IMR-90 (cell line): ENCODE measurements around the gene CCDC69. TPM values are rescaled to one million over a fixed set of nuclear protein-coding genes. Genes with fewer than 3 reads are reported as not detected.

ENCODE experiments used
- ATAC-seq: fragments of 200-7000 bp; cut with Tn5 transposase; 2 replicates; pipeline ENCODE4 v1.9.1; 2020; ENCODE audit warnings: low read depth, mild to moderate bottlenecking, moderate library complexity
- BruUV-seq: library from RNA; stranded (reverse); fragments of 400-500 nt; replicated peaks from 2 replicates; lab custom pipeline; 2021; lab: Mats Ljungman, UMichigan
- CTCF ChIA-PET: fragments of 300-600 bp; formaldehyde crosslinking; extraction: SDS; loops from one replicate; lab custom pipeline; 2021; ENCODE audit warnings: antibody characterized with exemption; lab: Yijun Ruan, JAX
- POLR2A ChIA-PET: fragments of 300-600 bp; sonication (Branson Sonifier 250); formaldehyde crosslinking; loops from one replicate; lab custom pipeline; 2022; ENCODE audit warnings: antibody characterized with exemption; ENCODE audit not compliant: unreplicated experiment; lab: Charles Lee
- DNase-seq: peaks from one replicate; pipeline ENCODE4 v3.0.0; 2013
- H2AFZ ChIP-seq: replicated peaks from 2 replicates; pipeline ENCODE3; 2013; ENCODE audit warnings: low read length, mild to moderate bottlenecking; ENCODE audit not compliant: poor library complexity
- H2AK5ac ChIP-seq: 2 replicates; pipeline ENCODE4 v1.6.1; 2013; ENCODE audit warnings: low read depth, low read length, inconsistent platforms
- H2AK9ac ChIP-seq: replicated peaks from 2 replicates; pipeline ENCODE3; 2013; ENCODE audit warnings: mild to moderate bottlenecking, low read depth, low read length, moderate library complexity; ENCODE audit not compliant: poor library complexity
- H2BK120ac ChIP-seq: 2 replicates; pipeline ENCODE4 v1.6.1; 2013; ENCODE audit warnings: low read depth, low read length, inconsistent platforms
- H2BK15ac ChIP-seq: 3 replicates; pipeline ENCODE4 v1.6.1; 2013; ENCODE audit warnings: low read depth, low read length, inconsistent platforms
- H2BK20ac ChIP-seq: 2 replicates; pipeline ENCODE4 v1.6.1; 2013; ENCODE audit warnings: low read depth, mild to moderate bottlenecking, inconsistent platforms, low read length, moderate library complexity
- H2BK5ac ChIP-seq: 2 replicates; pipeline ENCODE4 v1.6.1; 2013; ENCODE audit warnings: mild to moderate bottlenecking, low read depth, low read length, inconsistent platforms; ENCODE audit not compliant: poor library complexity, severe bottlenecking
- H3K14ac ChIP-seq: replicated peaks from 2 replicates; pipeline ENCODE4 v1.6.1; 2013; ENCODE audit warnings: low read depth, low read length, inconsistent platforms
- H3K18ac ChIP-seq: 2 replicates; pipeline ENCODE4 v1.6.1; 2013; ENCODE audit warnings: low read depth, low read length, control low read depth
- H3K23ac ChIP-seq: 2 replicates; pipeline ENCODE4 v1.6.1; 2013; ENCODE audit warnings: low read depth, low read length, inconsistent platforms
- H3K27ac ChIP-seq: 2 replicates; pipeline ENCODE4 v1.5.1; 2013; ENCODE audit warnings: mild to moderate bottlenecking, control low read depth, low read length; ENCODE audit not compliant: insufficient read depth
- H3K27me3 ChIP-seq: 2 replicates; pipeline ENCODE4 v1.6.1; 2013; ENCODE audit warnings: low read length; ENCODE audit not compliant: control insufficient read depth, insufficient read depth
- H3K36me3 ChIP-seq: 2 replicates; pipeline ENCODE4 v1.6.1; 2013; ENCODE audit warnings: low read length, mixed read lengths; ENCODE audit not compliant: control insufficient read depth, insufficient read depth
- H3K4ac ChIP-seq: 2 replicates; pipeline ENCODE4 v1.6.1; 2013; ENCODE audit warnings: low read depth, low read length, inconsistent platforms
- H3K4me1 ChIP-seq: 2 replicates; pipeline ENCODE4 v1.6.1; 2013; ENCODE audit warnings: low read length, mixed read lengths; ENCODE audit not compliant: control insufficient read depth, insufficient read depth
- H3K4me2 ChIP-seq: 2 replicates; pipeline ENCODE4 v1.6.1; 2013; ENCODE audit warnings: low read depth, mild to moderate bottlenecking, control low read depth, low read length, moderate library complexity
- H3K4me3 ChIP-seq: 2 replicates; pipeline ENCODE4 v1.5.1; 2013; ENCODE audit warnings: low read depth, mild to moderate bottlenecking, control low read depth, low read length, moderate library complexity; ENCODE audit not compliant: insufficient read depth
- H3K56ac ChIP-seq: 2 replicates; pipeline ENCODE4 v1.6.1; 2013; ENCODE audit warnings: low read length, inconsistent platforms; ENCODE audit not compliant: insufficient read depth; ENCODE audit errors: extremely low read depth
- H3K79me1 ChIP-seq, 2 experiments: 2 replicates each; pipeline ENCODE4 v1.6.1; 2013; ENCODE audit warnings: low read length in 2 of 2, inconsistent platforms in 1 of 2, low read depth in 1 of 2
- H3K9ac ChIP-seq: 2 replicates; pipeline ENCODE4 v1.6.1; 2013; ENCODE audit warnings: low read depth, low read length, control low read depth
- H3K9me1 ChIP-seq: 2 replicates; pipeline ENCODE4 v1.6.1; 2013; ENCODE audit warnings: low read length, inconsistent platforms; ENCODE audit not compliant: insufficient read depth
- H3K9me3 ChIP-seq: 2 replicates; pipeline ENCODE4 v1.6.1; 2013; ENCODE audit warnings: low read length; ENCODE audit not compliant: control insufficient read depth, insufficient read depth
- H4K20me1 ChIP-seq: 2 replicates; pipeline ENCODE4 v1.6.1; 2013; ENCODE audit warnings: low read length, inconsistent platforms; ENCODE audit not compliant: insufficient read depth
- H4K5ac ChIP-seq: 2 replicates; pipeline ENCODE4 v1.6.1; 2013; ENCODE audit warnings: mild to moderate bottlenecking, low read depth, low read length, control low read depth
- H4K8ac ChIP-seq, 2 experiments: 2 replicates each; pipeline ENCODE4 v1.6.1; 2013; ENCODE audit warnings: low read depth in 2 of 2, low read length in 2 of 2, control low read depth in 1 of 2, inconsistent platforms in 1 of 2
- H4K91ac ChIP-seq: 2 replicates; pipeline ENCODE4 v1.6.1; 2013; ENCODE audit warnings: low read depth, low read length, inconsistent platforms; ENCODE audit not compliant: insufficient read depth
- BHLHE40 ChIP-seq: fragments of 150-350 bp; IDR thresholded peaks from 2 replicates; pipeline ENCODE4 v1.6.1; 2016; ENCODE audit warnings: mild to moderate bottlenecking, low read depth, low read length
- CEBPB ChIP-seq: IDR thresholded peaks from 2 replicates; pipeline ENCODE4 v1.6.1; 2012; ENCODE audit warnings: low read depth, low read length, improper control_type of control experiment
- CHD1 ChIP-seq: IDR thresholded peaks from 2 replicates; pipeline ENCODE4 v1.6.1; 2012; ENCODE audit warnings: low read depth, low read length, improper control_type of control experiment
- CTCF ChIP-seq: conservative IDR thresholded peaks from 2 replicates; pipeline ENCODE4 v1.5.1; 2012; ENCODE audit warnings: mild to moderate bottlenecking, low read depth, low read length, improper control_type of control experiment
- FOS ChIP-seq: fragments of 150-350 bp; IDR thresholded peaks from 2 replicates; pipeline ENCODE4 v1.6.1; 2016; ENCODE audit warnings: low read depth, low read length
- MAFK ChIP-seq: IDR thresholded peaks from 2 replicates; pipeline ENCODE4 v1.6.1; 2012; ENCODE audit warnings: low read depth, low read length, improper control_type of control experiment
- MAZ ChIP-seq: IDR thresholded peaks from 2 replicates; pipeline ENCODE4 v1.6.1; 2012; ENCODE audit warnings: low read depth, mild to moderate bottlenecking, low read length, improper control_type of control experiment, moderate library complexity, borderline replicate concordance
- MXI1 ChIP-seq: IDR thresholded peaks from 2 replicates; pipeline ENCODE4 v1.6.1; 2012; ENCODE audit warnings: low read depth, mild to moderate bottlenecking, low read length, moderate library complexity, borderline replicate concordance
- NFE2L2 ChIP-seq: fragments of 150-350 bp; IDR thresholded peaks from 2 replicates; pipeline ENCODE4 v1.6.1; 2016; ENCODE audit warnings: low read depth, mild to moderate bottlenecking, low read length
- POLR2A ChIP-seq: IDR thresholded peaks from 2 replicates; pipeline ENCODE4 v1.6.1; 2012; ENCODE audit warnings: mild to moderate bottlenecking, low read depth, low read length
- RAD21 ChIP-seq: IDR thresholded peaks from 2 replicates; pipeline ENCODE4 v1.6.1; 2012; ENCODE audit warnings: low read length, improper control_type of control experiment
- RCOR1 ChIP-seq: IDR thresholded peaks from 2 replicates; pipeline ENCODE4 v1.6.1; 2012; ENCODE audit warnings: mild to moderate bottlenecking, low read length, improper control_type of control experiment; ENCODE audit not compliant: insufficient replicate concordance
- RFX5 ChIP-seq: IDR thresholded peaks from 2 replicates; pipeline ENCODE4 v1.8.0; 2012; ENCODE audit warnings: low read depth, mild to moderate bottlenecking, low read length, moderate library complexity
- SMC3 ChIP-seq: fragments of 150-350 bp; IDR thresholded peaks from 2 replicates; pipeline ENCODE4 v1.6.1; 2016; ENCODE audit warnings: low read depth, mild to moderate bottlenecking, antibody characterized with exemption, low read length, moderate library complexity
- USF2 ChIP-seq: fragments of 150-350 bp; IDR thresholded peaks from 2 replicates; pipeline ENCODE4 v1.6.1; 2017; ENCODE audit warnings: mild to moderate bottlenecking, antibody characterized with exemption, low read length, low read depth
- WGBS, 2 experiments: methylation state at CpG; one replicate each; pipeline versions ENCODE4 v1.1.5 to v1.1.7; 2013; ENCODE audit warnings: missing lambda C conversion rate in 2 of 2; ENCODE audit not compliant: insufficient read length in 1 of 2; ENCODE audit errors: extremely low coverage in 2 of 2; 5-methylcytosine and 5-hydroxymethylcytosine counted together
- dilution Hi-C: fragments of 300-500 bp; cut with HindIII; formaldehyde crosslinking; loops from one replicate; pipeline ENCODE4 v1.14.3; 2018; ENCODE audit warnings: low sequenced_read_pairs; ENCODE audit not compliant: unreplicated experiment
- in situ Hi-C: fragments of 300-500 bp; cut with MboI; formaldehyde crosslinking; loops from 3 replicates; pipeline ENCODE4 v1.14.3; 2019; ENCODE audit warnings: low sequenced_read_pairs, inconsistent platforms, mixed read lengths
- intact Hi-C: fragments of 100-400 bp; cut with micrococcal nuclease; formaldehyde crosslinking; loops from 2 replicates; pipeline ENCODE4 v1.10.0; 2022
- polyA plus RNA-seq, 3 experiments: library from polyadenylated mRNA; depleted of rRNA; stranded (reverse); fragments of >200 nt; gene quantifications; 2 replicates each; pipeline ENCODE4 v1.2.3, GENCODE V29; 2012; ENCODE audit warnings: low replicate concordance in 1 of 3
- total RNA-seq: library from RNA; depleted of rRNA; stranded (reverse); fragments of >200 nt; gene quantifications from 2 replicates; pipeline ENCODE4 v1.2.3, GENCODE V29; 2012
- TF ChIP-seq, protein P1 (sequence below): fragments of 150-350 bp; IDR thresholded peaks from 2 replicates; pipeline ENCODE4 v1.6.1; 2016; ENCODE audit warnings: low read depth, mild to moderate bottlenecking, low read length, moderate library complexity, borderline replicate concordance

CCDC69 gene
- total and polyA plus RNA-seq, 2 of the 4 experiments (the other 2 are of a cell fraction), result 0.36 to 0.48 TPM

GRCh38 chr5:151182976-151183375 lies 40.9 kb downstream of the CCDC69 start:
- Histone ChIP-seq H3K23ac (no peak overlapping the region), H3K79me1 (no peaks in the 10 kb centered on the region), H2BK120ac (no peak overlapping the region), H3K4ac (no peak overlapping the region), H3K14ac (no peak overlapping the region), H3K9me1 (no peaks in the 10 kb centered on the region), H3K36me3 (no peaks in the 10 kb centered on the region), H2AFZ (no peak overlapping the region), H4K20me1 (no peaks in the 10 kb centered on the region), H3K9ac (no peak overlapping the region), H3K56ac (no peak overlapping the region), H3K4me3 (no peak overlapping the region), H3K4me2 (no peak overlapping the region), H2AK9ac (no peak overlapping the region), H4K91ac (no peak overlapping the region), H2AK5ac (no peak overlapping the region), H4K8ac (no peak overlapping the region), H3K27ac (no peak overlapping the region), H2BK20ac (no peak overlapping the region), H2BK15ac (no peak overlapping the region), H3K18ac (no peak overlapping the region), H3K27me3 (peaks cover 12% of the 10 kb centered on the region), H3K9me3 (no peaks in the 10 kb centered on the region), H2BK5ac (no peak overlapping the region), H3K4me1 (peaks cover 2% of the 10 kb centered on the region; the same call in 1 of the 2 replicates), H4K5ac (no peak overlapping the region)
- CTCF ChIA-PET, result interaction anchor here (0.6 to 0.9 kb wide), 2 partner anchors 11 to 26 kb away, joined by 3 read pairs; no protein-coding TSS in a partner anchor
- BruUV-seq, result no TSS peak
- intact Hi-C loops (loop anchor here (5.0 kb wide), 1 partner anchor 39 kb away; the partner anchor contains the start of gene CCDC69), in situ Hi-C loops (no loop called here), dilution Hi-C loops (no loop called here)
- 70% methylated on average over 4 of the region's 8 CpGs; no CpG with 5 or more reads in 1 of the 2 experiments for WGBS, 2 experiments
- ATAC-seq, result no peak
- TF ChIP-seq NFE2L2 (no peak), RCOR1 (no peak), BHLHE40 (no peak), MXI1 (no peak), MAFK (no peak), POLR2A (no peak), RFX5 (no peak), CHD1 (no peak), USF2 (no peak), CTCF (no peak), FOS (no peak), SMC3 (no peak), MAZ (no peak), CEBPB (no peak), RAD21 (no peak)
- TF ChIP-seq, protein P1, sequence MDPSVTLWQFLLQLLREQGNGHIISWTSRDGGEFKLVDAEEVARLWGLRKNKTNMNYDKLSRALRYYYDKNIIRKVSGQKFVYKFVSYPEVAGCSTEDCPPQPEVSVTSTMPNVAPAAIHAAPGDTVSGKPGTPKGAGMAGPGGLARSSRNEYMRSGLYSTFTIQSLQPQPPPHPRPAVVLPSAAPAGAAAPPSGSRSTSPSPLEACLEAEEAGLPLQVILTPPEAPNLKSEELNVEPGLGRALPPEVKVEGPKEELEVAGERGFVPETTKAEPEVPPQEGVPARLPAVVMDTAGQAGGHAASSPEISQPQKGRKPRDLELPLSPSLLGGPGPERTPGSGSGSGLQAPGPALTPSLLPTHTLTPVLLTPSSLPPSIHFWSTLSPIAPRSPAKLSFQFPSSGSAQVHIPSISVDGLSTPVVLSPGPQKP, result no peak
- POLR2A ChIA-PET, result no interaction called here
- no peak for DNase-seq
